HepG2 (cell line): ENCODE data around the gene GATA3. TPM values are rescaled to one million over a fixed set of nuclear protein-coding genes. Genes with fewer than 3 reads are reported as not detected.

Experiments used
- ATAC-seq: fragments of 200-7000 bp; cut with Tn5 transposase; 3 replicates; pipeline ENCODE4 v1.9.1; 2020; ENCODE audit warnings: mild to moderate bottlenecking, moderate library complexity
- BruUV-seq: library from RNA; stranded (reverse); fragments of 400-500 nt; replicated peaks from 2 replicates; lab custom pipeline; 2021; lab: Mats Ljungman, UMichigan
- CTCF ChIA-PET: fragments of 300-600 bp; formaldehyde crosslinking; extraction: SDS; loops from one replicate; lab custom pipeline; 2021; ENCODE audit warnings: low total read pairs, inconsistent platforms, low intra/inter-chr PET ratio; lab: Yijun Ruan, JAX
- POLR2A ChIA-PET: fragments of 350-600 bp; sonication (Branson Sonifier 250); formaldehyde crosslinking; loops from one replicate; lab custom pipeline; 2020; ENCODE audit warnings: antibody characterized with exemption, inconsistent platforms; lab: Yijun Ruan, JAX
- DNase-seq: peaks from one replicate; pipeline ENCODE4 v3.0.0-alpha.2; 2015; ENCODE audit warnings: low spot score
- FAIRE-seq: peaks from 3 replicates; lab custom pipeline; 2011; peaks lifted over from hg19 to GRCh38; lab: Jason Lieb, UNC
- H2AFZ ChIP-seq: one replicate; pipeline ENCODE4 v1.6.1; 2011; ENCODE audit warnings: low read length, inconsistent platforms
- H3K27ac ChIP-seq: fragments of 300-600 bp; 3 replicates; pipeline ENCODE4 v1.8.0; 2011; ENCODE audit warnings: mixed run types, mild to moderate bottlenecking, mixed read lengths, low read length, inconsistent platforms; ENCODE audit not compliant: insufficient read depth; ENCODE audit errors: extremely low read length
- H3K27me3 ChIP-seq, 2 experiments: fragments of 200-600 bp in 1 of 2; 2 replicates in 1 of 2; 3 replicates in 1 of 2; pipeline versions ENCODE4 v1.6.0 to v1.8.0; 2011; ENCODE audit warnings: low read length in 2 of 2, mild to moderate bottlenecking in 2 of 2, moderate library complexity in 2 of 2, inconsistent platforms in 1 of 2; ENCODE audit not compliant: insufficient read depth in 2 of 2, control insufficient read depth in 1 of 2
- H3K36me3 ChIP-seq, 2 experiments: fragments of 200-600 bp in 1 of 2; replicated peaks in 1 of 2; 2 replicates in 1 of 2; 3 replicates in 1 of 2; pipeline versions ENCODE4 v1.5.1 to v1.8.0; 2011; ENCODE audit warnings: low read length in 2 of 2, inconsistent platforms in 1 of 2; ENCODE audit not compliant: insufficient read depth in 2 of 2, control insufficient read depth in 1 of 2
- H3K4me1 ChIP-seq: 2 replicates; pipeline ENCODE4 v1.5.1; 2012; ENCODE audit warnings: low read length, inconsistent platforms; ENCODE audit not compliant: insufficient read depth
- H3K4me2 ChIP-seq: 2 replicates; pipeline ENCODE4 v1.6.0; 2011; ENCODE audit warnings: low read depth, low read length, inconsistent platforms
- H3K4me3 ChIP-seq, 3 experiments: fragments of 200-600 bp in 1 of 3; sonication (generic), shearing (Covaris generic) in 1 of 3; replicated peaks in 1 of 3; 2 replicates each; pipeline ENCODE4 v1.5.1; 2011 to 2016; ENCODE audit warnings: low read length in 3 of 3, inconsistent platforms in 2 of 3, low read depth in 2 of 3, mild to moderate bottlenecking in 2 of 3, control low read depth in 1 of 3, mixed read lengths in 1 of 3; ENCODE audit not compliant: insufficient read depth in 1 of 3
- H3K79me2 ChIP-seq: one replicate; pipeline ENCODE4 v1.6.1; 2011; ENCODE audit warnings: low read length, inconsistent platforms; ENCODE audit not compliant: insufficient read depth
- H3K9ac ChIP-seq: 2 replicates; pipeline ENCODE4 v1.6.0; 2011; ENCODE audit warnings: mild to moderate bottlenecking, low read depth, low read length, inconsistent platforms; ENCODE audit not compliant: insufficient read depth
- H3K9me3 ChIP-seq: 2 replicates; pipeline ENCODE4 v1.5.1; 2012; ENCODE audit warnings: mild to moderate bottlenecking, low read length
- H4K20me1 ChIP-seq: 2 replicates; pipeline ENCODE4 v1.6.0; 2011; ENCODE audit warnings: inconsistent platforms, mild to moderate bottlenecking, low read length, moderate library complexity; ENCODE audit not compliant: insufficient read depth
- CBX1 ChIP-seq: IDR thresholded peaks from one replicate; pipeline ENCODE4 v1.6.1; 2016; ENCODE audit warnings: antibody characterized with exemption, low read depth
- CC2D1A ChIP-seq: sonication (generic); formaldehyde crosslinking; IDR thresholded peaks from 2 replicates; pipeline ENCODE4 v1.8.1; 2023; ENCODE audit warnings: mild to moderate bottlenecking, missing genetic modification reagents
- HIVEP1 ChIP-seq: sonication (generic); formaldehyde crosslinking; IDR thresholded peaks from 2 replicates; pipeline ENCODE4 v1.4.0; 2020; ENCODE audit warnings: mild to moderate bottlenecking, missing genetic modification reagents
- KAT2B ChIP-seq: fragments of 150-350 bp; IDR thresholded peaks from 2 replicates; pipeline ENCODE4 v1.6.1; 2014; ENCODE audit warnings: low read depth, low read length, borderline replicate concordance
- MTF2 ChIP-seq: sonication (generic); formaldehyde crosslinking; IDR thresholded peaks from 2 replicates; pipeline ENCODE4 v1.5.0; 2020; ENCODE audit warnings: missing genetic modification reagents, borderline replicate concordance
- MYC ChIP-seq: sonication (generic); formaldehyde crosslinking; IDR thresholded peaks from 2 replicates; pipeline ENCODE4 v1.9.0; 2021; ENCODE audit warnings: missing genetic modification reagents, borderline replicate concordance
- NR0B2 ChIP-seq: sonication (generic); formaldehyde crosslinking; IDR thresholded peaks from 2 replicates; pipeline ENCODE4 v1.4.0; 2020; ENCODE audit warnings: mild to moderate bottlenecking, missing genetic modification reagents
- REPIN1 ChIP-seq: sonication (generic); formaldehyde crosslinking; IDR thresholded peaks from 2 replicates; pipeline ENCODE4 v1.8.0; 2022; ENCODE audit warnings: missing genetic modification reagents, low read depth, mild to moderate bottlenecking, borderline replicate concordance
- TCF12 ChIP-seq, 2 experiments: fragments of 450-650 bp in 1 of 2; sonication (generic) in 1 of 2; formaldehyde crosslinking in 1 of 2; IDR thresholded peaks; 2 replicates each; pipeline versions ENCODE4 v1.6.1 to v1.8.0; 2017 to 2022; ENCODE audit warnings: antibody characterized with exemption in 1 of 2, mild to moderate bottlenecking in 1 of 2, missing genetic modification reagents in 1 of 2, moderate library complexity in 1 of 2
- ZFAT ChIP-seq: sonication (generic); formaldehyde crosslinking; conservative IDR thresholded peaks from 2 replicates; pipeline ENCODE4 v1.8.1; 2023; ENCODE audit warnings: missing genetic modification reagents, inconsistent platforms
- ZNF598 ChIP-seq: sonication (generic); formaldehyde crosslinking; IDR thresholded peaks from 2 replicates; pipeline ENCODE4 v1.5.1; 2020; ENCODE audit warnings: mild to moderate bottlenecking, missing genetic modification reagents, borderline replicate concordance
- ZNF775 ChIP-seq: sonication (generic); formaldehyde crosslinking; IDR thresholded peaks from 2 replicates; pipeline ENCODE4 v1.4.0; 2020; ENCODE audit warnings: missing genetic modification reagents, mild to moderate bottlenecking, moderate library complexity, borderline replicate concordance
- ZNF850 ChIP-seq: sonication (generic); formaldehyde crosslinking; conservative IDR thresholded peaks from 2 replicates; pipeline ENCODE4 v1.9.0; 2021; ENCODE audit warnings: mild to moderate bottlenecking, missing genetic modification reagents
- ZSCAN31 ChIP-seq: sonication (generic); formaldehyde crosslinking; IDR thresholded peaks from 2 replicates; pipeline ENCODE4 v1.5.0; 2020; ENCODE audit warnings: low read depth, mild to moderate bottlenecking, missing genetic modification reagents
- WGBS: methylation state at CpG from one replicate; pipeline ENCODE4 v1.1.6; 2017; ENCODE audit warnings: low lambda C conversion rate; 5-methylcytosine and 5-hydroxymethylcytosine counted together
- in situ Hi-C: cut with HindIII; loops from 2 replicates; pipeline ENCODE4 v1.10.0; 2017; ENCODE audit warnings: low pct_unique_long_range_greater_than_20kb; ENCODE audit not compliant: extremely low pct_ligation_motif_present
- intact Hi-C: fragments of 100-400 bp; cut with micrococcal nuclease; formaldehyde crosslinking; loops from one replicate; pipeline ENCODE4 v1.10.0; 2022; ENCODE audit not compliant: unreplicated experiment
- polyA plus RNA-seq, 8 experiments: library from polyadenylated mRNA; depleted of rRNA in 3 of 8; stranded (reverse) in 7 of 8; unstranded in 1 of 8; fragments of >200 nt; fragmentation: Illumina TruSeq in 4 of 8; extraction: Trizol in 4 of 8; gene quantifications; 2 replicates each; pipeline versions ENCODE4 v1.2.1 to v1.2.3, GENCODE V29; 2011 to 2016; ENCODE audit warnings: low read depth in 4 of 8, missing spikeins in 1 of 8, mixed read lengths in 1 of 8; ENCODE audit not compliant: insufficient read depth in 1 of 8
- total RNA-seq, 5 experiments: library from RNA; depleted of rRNA; stranded (reverse); fragments of >200 nt; fragmentation: Illumina TruSeq; extraction: Trizol; gene quantifications; 2 replicates each; pipeline ENCODE4 v1.2.3, GENCODE V29; 2016; ENCODE audit warnings: low read depth in 1 of 5
- TF ChIP-seq, protein P1 (sequence below): sonication (generic); formaldehyde crosslinking; IDR thresholded peaks from 2 replicates; pipeline ENCODE4 v1.4.0; 2020; ENCODE audit warnings: missing genetic modification reagents

The GATA3 gene
- total and polyA plus RNA-seq, 2 of the 13 experiments (the other 11 are each of a cell fraction or from before 2014, with no cell fraction given), result not detected

- H3K36me3 ChIP-seq, result no peaks in the 10 kb centered on the region
- TF ChIP-seq, protein P1, sequence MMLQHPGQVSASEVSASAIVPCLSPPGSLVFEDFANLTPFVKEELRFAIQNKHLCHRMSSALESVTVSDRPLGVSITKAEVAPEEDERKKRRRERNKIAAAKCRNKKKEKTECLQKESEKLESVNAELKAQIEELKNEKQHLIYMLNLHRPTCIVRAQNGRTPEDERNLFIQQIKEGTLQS (CRISPR knock-in tag), result no peak
- TF ChIP-seq CBX1 (no peak), NR0B2 (CRISPR knock-in tag) (no peak), ZNF850 (no peak), MTF2 (CRISPR knock-in tag) (no peak), CC2D1A (CRISPR knock-in tag) (no peak), TCF12 (IDR thresholded peaks at IDR 0.05) (no peak), TCF12 (CRISPR knock-in tag; IDR thresholded peaks at IDR 0.05) (no peak), ZNF775 (CRISPR knock-in tag) (no peak), REPIN1 (no peak), ZNF598 (CRISPR knock-in tag) (no peak), ZSCAN31 (CRISPR knock-in tag) (no peak), HIVEP1 (no peak), KAT2B (no peak), MYC (CRISPR knock-in tag) (no peak), ZFAT (CRISPR knock-in tag) (no peak)
- TF ChIP-seq, all 625 proteins: peak for 0
- H3K27ac ChIP-seq, result no peak overlapping the region
- intact Hi-C loops, result no loop called here
- CTCF ChIA-PET, result no interaction called here
- no peak overlapping the region for H2AFZ ChIP-seq
- no peak for DNase-seq
- POLR2A ChIA-PET, result no interaction called here
- H4K20me1 ChIP-seq, result peaks cover 8% of the 10 kb centered on the region; the same call in 1 of the 2 replicates
- no peak overlapping the region for H3K4me3 ChIP-seq
- no peaks in the 10 kb centered on the region for H3K9me3 ChIP-seq
- 28% methylated on average over 6 of the region's 13 CpGs for WGBS
- BruUV-seq, result no TSS peak
- no peaks in the 10 kb centered on the region for H3K79me2 ChIP-seq
- peaks cover 21 to 87% of the 10 kb centered on the region in 2 experiments for H3K27me3 ChIP-seq
- H3K4me1 ChIP-seq, result no peaks in the 10 kb centered on the region
- no peak overlapping the region for H3K9ac ChIP-seq
- ATAC-seq, result no peak
- in situ Hi-C loops, result no loop called here
- no peak for FAIRE-seq
- no peak overlapping the region for H3K4me2 ChIP-seq
Measured at GRCh38 chr10:8056871-8057331, 2.4 kb downstream of the GATA3 start.
